ENCODE measurements around the gene SUN2. TPM values are rescaled to one million over a fixed set of nuclear protein-coding genes. Genes with fewer than 3 reads are reported as not detected.
A peak's percentile ranks its signal among the peaks of the same experiment; 100 is the strongest.

Gene SUN2
- total and polyA plus RNA-seq, 5 donors from 2014 or later, result 260 to 454 (median 331) TPM

DNA sequence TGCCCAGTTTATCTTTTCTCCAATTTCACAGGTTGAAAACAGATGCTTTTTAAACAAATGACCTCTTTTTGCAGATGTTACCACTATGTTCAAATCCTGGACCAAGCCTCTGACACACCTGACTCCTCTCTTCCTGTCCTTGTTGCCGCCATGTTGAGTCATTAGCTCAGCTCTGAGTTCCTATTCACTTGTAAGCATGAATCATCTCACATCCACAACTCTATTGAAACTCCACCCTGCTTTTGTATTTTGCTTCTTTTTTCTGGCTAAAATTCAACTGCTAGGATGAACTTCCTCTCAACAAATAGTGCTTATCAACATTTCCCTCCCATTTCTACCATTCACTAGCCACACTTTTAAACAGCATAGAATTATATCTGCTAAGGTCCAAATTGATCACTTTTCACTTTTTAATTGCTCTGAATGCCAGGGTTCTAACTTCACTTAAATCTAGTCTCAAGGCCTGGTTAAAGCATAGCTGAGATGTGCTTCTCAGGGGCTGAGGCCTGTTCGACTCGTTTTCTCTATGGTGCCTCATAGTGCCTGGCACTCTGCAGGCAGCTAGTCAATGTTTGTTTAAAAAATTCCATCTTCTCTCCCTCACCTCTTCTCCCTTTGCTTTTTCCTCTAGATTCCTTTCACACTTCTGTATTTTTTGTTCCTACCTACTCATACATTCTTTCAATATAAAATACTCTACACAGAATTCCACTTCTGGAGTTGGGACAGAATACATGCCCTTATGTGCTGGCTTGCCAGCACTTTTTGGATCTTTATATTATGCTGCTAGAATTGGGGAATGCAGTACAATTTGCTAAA, 59.0 kb downstream of the SUN2 start:
- DNase-seq (peak in 1 of 3 donors; percentile 81), ATAC-seq (ENCODE audit: low read depth in 2 of 2) (peak; percentile 48 to 51)
- peak overlapping the region; percentile 82 for H3K4me3 ChIP-seq (ENCODE audit: low read depth, low read length)
- H3K36me3 ChIP-seq (ENCODE audit: control insufficient read depth, insufficient read depth, low read length), result peaks cover 2% of the 10 kb centered on the region
- peaks cover 4% of the 10 kb centered on the region for H3K27me3 Mint-ChIP-seq
- H3K9me3 Mint-ChIP-seq, result no peaks in the 10 kb centered on the region
- H3K27ac Mint-ChIP-seq, result peak overlapping the region; percentile 87 to 97 (median 89)
- H3K4me1 Mint-ChIP-seq, result peaks cover 39 to 74% (median 55%) of the 10 kb centered on the region in 4 donors
- H3K9me3 ChIP-seq (ENCODE audit: control insufficient read depth in 2 of 2, low read length in 2 of 2), result no peaks in the 10 kb centered on the region
- no peaks in the 10 kb centered on the region for H3K27me3 ChIP-seq (ENCODE audit: control insufficient read depth, insufficient read depth, low read length)
- peak overlapping the region; percentile 23 to 95 (median 94) for H3K4me3 Mint-ChIP-seq
- peaks cover 58% of the 10 kb centered on the region for H3K4me1 ChIP-seq (ENCODE audit: control insufficient read depth, insufficient read depth, low read length, poor library complexity, severe bottlenecking)
- peak overlapping the region; percentile 62 for H3K27ac ChIP-seq (ENCODE audit: insufficient read depth, low read length, poor library complexity, severe bottlenecking)
- H3K36me3 Mint-ChIP-seq, result peaks cover 19% of the 10 kb centered on the region

DNA sequence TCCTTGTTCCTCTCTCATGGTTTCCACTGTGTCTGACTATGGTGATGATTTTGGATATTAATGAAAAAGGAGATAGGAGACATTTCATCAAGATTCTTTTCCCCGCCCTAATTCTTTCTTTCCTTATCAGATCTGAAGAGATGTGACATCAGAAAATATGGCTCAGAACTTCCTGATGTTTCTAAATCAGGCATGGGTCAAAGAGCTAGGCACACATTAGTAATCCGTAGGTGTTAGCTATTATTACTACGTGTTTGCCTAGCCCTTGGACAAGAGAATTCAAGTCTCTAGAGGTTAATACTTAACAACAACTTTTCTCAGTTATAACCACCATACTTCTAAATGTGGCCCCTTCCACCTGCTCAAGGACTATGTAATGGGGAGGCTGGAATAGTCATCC, 60.9 kb downstream of the SUN2 start:
- peak overlapping the region; percentile 1 to 79 (median 72) for H3K27ac Mint-ChIP-seq
- no peaks in the 10 kb centered on the region for H3K9me3 Mint-ChIP-seq
- H3K27me3 Mint-ChIP-seq, result no peaks in the 10 kb centered on the region
- Histone ChIP-seq H3K27ac (ENCODE audit: insufficient read depth, low read length, poor library complexity, severe bottlenecking) (peak overlapping the region; percentile 36), H3K4me1 (ENCODE audit: control insufficient read depth, insufficient read depth, low read length, poor library complexity, severe bottlenecking) (peaks cover 44% of the 10 kb centered on the region), H3K36me3 (ENCODE audit: control insufficient read depth, insufficient read depth, low read length) (peaks cover 7% of the 10 kb centered on the region), H3K9me3 (ENCODE audit: control insufficient read depth in 2 of 2, low read length in 2 of 2) (no peaks in the 10 kb centered on the region), H3K27me3 (ENCODE audit: control insufficient read depth, insufficient read depth, low read length) (no peaks in the 10 kb centered on the region), H3K4me3 (ENCODE audit: low read depth, low read length) (peak overlapping the region; percentile 4)
- no peak for DNase-seq
- no peak overlapping the region for H3K4me3 Mint-ChIP-seq
- peaks cover 46 to 68% (median 54%) of the 10 kb centered on the region in 4 donors for H3K4me1 Mint-ChIP-seq
- H3K36me3 Mint-ChIP-seq, result peaks cover 26% of the 10 kb centered on the region
- no peak for ATAC-seq (ENCODE audit: low read depth in 2 of 2)

DNA sequence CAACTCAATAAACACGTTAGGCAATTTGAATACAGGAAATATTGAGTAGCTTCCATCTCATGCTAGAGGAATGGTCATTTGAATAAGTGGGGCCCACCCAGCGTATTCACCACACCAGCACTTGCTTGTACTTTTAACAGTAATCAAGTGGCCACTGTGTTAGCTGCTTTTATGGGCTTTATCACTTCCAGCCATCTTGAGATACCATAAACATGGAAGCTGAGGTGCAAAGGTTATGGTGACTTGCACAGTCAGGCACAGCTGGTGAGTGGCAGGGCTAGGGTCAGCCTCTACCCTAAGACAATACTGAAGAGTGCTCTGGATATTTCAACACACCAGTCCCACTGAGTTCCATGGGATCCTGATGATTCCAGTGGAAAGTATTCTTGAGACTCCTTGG, 61.7 kb downstream of the SUN2 start:
- peaks cover 26% of the 10 kb centered on the region for H3K36me3 Mint-ChIP-seq
- peak overlapping the region in 1 of 3 donors; percentile 4 for H3K27ac Mint-ChIP-seq
- ATAC-seq (ENCODE audit: low read depth in 2 of 2) (no peak), DNase-seq (no peak)
- Histone ChIP-seq H3K36me3 (ENCODE audit: control insufficient read depth, insufficient read depth, low read length) (peaks cover 8% of the 10 kb centered on the region), H3K4me3 (ENCODE audit: low read depth, low read length) (no peak overlapping the region), H3K4me1 (ENCODE audit: control insufficient read depth, insufficient read depth, low read length, poor library complexity, severe bottlenecking) (peaks cover 35% of the 10 kb centered on the region), H3K27ac (ENCODE audit: insufficient read depth, low read length, poor library complexity, severe bottlenecking) (no peak overlapping the region), H3K9me3 (ENCODE audit: control insufficient read depth in 2 of 2, low read length in 2 of 2) (no peaks in the 10 kb centered on the region), H3K27me3 (ENCODE audit: control insufficient read depth, insufficient read depth, low read length) (no peaks in the 10 kb centered on the region)
- H3K27me3 Mint-ChIP-seq, result no peaks in the 10 kb centered on the region
- peaks cover 38 to 59% (median 49%) of the 10 kb centered on the region in 4 donors for H3K4me1 Mint-ChIP-seq
- no peaks in the 10 kb centered on the region for H3K9me3 Mint-ChIP-seq
- H3K4me3 Mint-ChIP-seq, result no peak overlapping the region

DNA sequence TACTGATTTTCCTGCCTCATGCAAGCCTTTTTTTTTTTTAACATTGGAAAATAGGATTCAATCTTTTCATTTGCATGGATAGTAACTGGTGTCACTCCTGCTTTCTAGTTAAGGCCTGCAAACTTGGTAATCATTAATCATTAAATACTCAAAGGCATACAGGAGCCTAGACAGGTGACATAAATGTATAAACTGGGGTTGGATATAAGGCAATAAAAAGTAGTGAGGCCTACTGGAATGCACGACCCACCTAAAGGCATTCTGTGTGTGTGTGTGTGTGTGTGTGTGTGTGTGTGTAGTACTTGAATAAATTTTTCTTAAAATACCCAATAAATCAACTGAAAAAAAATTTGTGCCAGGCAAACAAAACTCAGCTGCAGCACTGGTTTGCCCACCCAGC, 66.1 kb downstream of the SUN2 start:
- no peak for ATAC-seq (ENCODE audit: low read depth in 2 of 2)
- H3K27ac ChIP-seq (ENCODE audit: insufficient read depth, low read length, poor library complexity, severe bottlenecking), result no peak overlapping the region
- Mint-ChIP-seq H3K9me3 (no peaks in the 10 kb centered on the region), H3K27me3 (no peaks in the 10 kb centered on the region), H3K36me3 (peaks cover 30% of the 10 kb centered on the region), H3K4me3 (no peak overlapping the region), H3K27ac (no peak overlapping the region), H3K4me1 (peaks cover 10 to 23% (median 18%) of the 10 kb centered on the region in 4 donors)
- no peak overlapping the region for H3K4me3 ChIP-seq (ENCODE audit: low read depth, low read length)
- peaks cover 46% of the 10 kb centered on the region for H3K36me3 ChIP-seq (ENCODE audit: control insufficient read depth, insufficient read depth, low read length)
- no peaks in the 10 kb centered on the region for H3K9me3 ChIP-seq (ENCODE audit: control insufficient read depth in 2 of 2, low read length in 2 of 2)
- H3K27me3 ChIP-seq (ENCODE audit: control insufficient read depth, insufficient read depth, low read length), result no peaks in the 10 kb centered on the region
- DNase-seq, result no peak
- no peaks in the 10 kb centered on the region for H3K4me1 ChIP-seq (ENCODE audit: control insufficient read depth, insufficient read depth, low read length, poor library complexity, severe bottlenecking)

DNA sequence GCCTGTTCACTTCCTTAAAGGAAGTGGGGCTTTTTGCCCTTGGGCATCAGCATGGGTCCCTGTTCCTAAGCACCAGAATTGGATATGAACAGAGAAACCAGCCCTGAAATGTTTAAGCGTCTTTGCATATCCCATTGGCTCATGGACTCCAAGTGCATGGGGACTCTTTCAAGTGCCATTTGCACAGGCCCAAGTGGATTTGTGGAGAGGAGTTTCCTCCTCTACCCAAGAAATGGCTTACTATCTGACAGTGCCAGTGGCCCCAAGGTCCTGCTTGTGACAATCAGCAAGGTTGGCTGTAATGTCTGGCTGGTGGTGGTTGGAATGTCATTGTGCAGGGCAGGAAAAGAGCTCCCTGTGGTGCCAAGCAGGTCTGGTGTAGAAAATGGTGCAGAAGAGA, 70.0 kb downstream of the SUN2 start:
- no peak for ATAC-seq (ENCODE audit: low read depth in 2 of 2)

DNA sequence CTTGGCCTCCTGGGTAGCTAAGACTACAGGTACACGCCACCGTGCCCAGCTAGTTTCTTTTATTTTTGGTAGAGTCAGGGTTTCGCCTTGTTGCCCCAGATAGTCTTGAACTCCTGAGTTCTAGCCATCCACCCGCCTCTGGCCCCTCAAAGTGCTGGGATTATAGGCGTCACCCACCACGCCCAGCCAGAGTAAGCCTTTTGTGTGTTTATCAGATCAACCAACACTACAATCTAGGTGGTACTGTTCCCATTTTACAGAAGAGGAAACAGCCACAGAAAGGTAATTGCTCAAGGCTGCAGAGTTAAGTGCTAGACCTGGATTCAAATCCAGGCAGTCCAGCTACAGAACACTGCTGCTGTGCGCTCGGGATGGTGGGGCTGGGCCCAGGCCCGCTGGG, 70.9 kb downstream of the SUN2 start:
- ATAC-seq (ENCODE audit: low read depth in 2 of 2), result no peak
- peaks cover 6 to 21% (median 15%) of the 10 kb centered on the region in 4 donors for H3K4me1 Mint-ChIP-seq
- peaks cover 17% of the 10 kb centered on the region for H3K4me1 ChIP-seq (ENCODE audit: control insufficient read depth, insufficient read depth, low read length, poor library complexity, severe bottlenecking)
- no peaks in the 10 kb centered on the region for H3K9me3 Mint-ChIP-seq
- H3K4me3 Mint-ChIP-seq, result no peak overlapping the region
- H3K27me3 Mint-ChIP-seq, result no peaks in the 10 kb centered on the region
- H3K27ac Mint-ChIP-seq, result no peak overlapping the region
- no peaks in the 10 kb centered on the region for H3K9me3 ChIP-seq (ENCODE audit: control insufficient read depth in 2 of 2, low read length in 2 of 2)
- peaks cover 18% of the 10 kb centered on the region for H3K36me3 Mint-ChIP-seq
- H3K27ac ChIP-seq (ENCODE audit: insufficient read depth, low read length, poor library complexity, severe bottlenecking), result no peak overlapping the region
- no peaks in the 10 kb centered on the region for H3K27me3 ChIP-seq (ENCODE audit: control insufficient read depth, insufficient read depth, low read length)
- H3K4me3 ChIP-seq (ENCODE audit: low read depth, low read length), result no peak overlapping the region
- DNase-seq, result no peak
- H3K36me3 ChIP-seq (ENCODE audit: control insufficient read depth, insufficient read depth, low read length), result peaks cover 53% of the 10 kb centered on the region

More for the DNA sequence above, 70.0 kb downstream of the SUN2 start:
- Histone ChIP-seq H3K4me1 (ENCODE audit: control insufficient read depth, insufficient read depth, low read length, poor library complexity, severe bottlenecking) (peaks cover 17% of the 10 kb centered on the region), H3K27ac (ENCODE audit: insufficient read depth, low read length, poor library complexity, severe bottlenecking) (no peak overlapping the region), H3K36me3 (ENCODE audit: control insufficient read depth, insufficient read depth, low read length) (peaks cover 53% of the 10 kb centered on the region), H3K27me3 (ENCODE audit: control insufficient read depth, insufficient read depth, low read length) (no peaks in the 10 kb centered on the region), H3K9me3 (ENCODE audit: control insufficient read depth in 2 of 2, low read length in 2 of 2) (no peaks in the 10 kb centered on the region), H3K4me3 (ENCODE audit: low read depth, low read length) (no peak overlapping the region)
- Mint-ChIP-seq H3K4me1 (peaks cover 6 to 21% (median 16%) of the 10 kb centered on the region in 4 donors), H3K9me3 (no peaks in the 10 kb centered on the region), H3K4me3 (no peak overlapping the region), H3K36me3 (peaks cover 18% of the 10 kb centered on the region), H3K27ac (no peak overlapping the region), H3K27me3 (no peaks in the 10 kb centered on the region)
- no peak for DNase-seq

Other genes with a start within 250 kb of the SUN2 start
- gene DDX17, start 249.7 kb downstream of the SUN2 start, total RNA-seq, result 658 TPM
- 10 to 100 TPM; 36.5 to 45.7 (median 41.3) TPM for gene DDX17, start 249.7 kb downstream of the SUN2 start, polyA plus RNA-seq
- gene DMC1, start 185.8 kb downstream of the SUN2 start, total RNA-seq, result not detected
- under 1 TPM in 3 of 4 donors, not detected in 1; 0.34 to 0.83 (median 0.47) TPM for gene DMC1, start 185.8 kb downstream of the SUN2 start, polyA plus RNA-seq
- not detected for gene FAM227A, start 99.6 kb downstream of the SUN2 start, total RNA-seq
- gene FAM227A, start 99.6 kb downstream of the SUN2 start, polyA plus RNA-seq, result not detected
- gene CBY1, start 99.4 kb downstream of the SUN2 start, total RNA-seq, result 13.7 TPM
- 10 to 100 TPM in 1 of 4 donors, 1 to 10 TPM in 3; 5.0 to 11.2 (median 8.1) TPM for gene CBY1, start 99.4 kb downstream of the SUN2 start, polyA plus RNA-seq
- 58.4 TPM for gene TOMM22, start 74.0 kb downstream of the SUN2 start, total RNA-seq
- gene TOMM22, start 74.0 kb downstream of the SUN2 start, polyA plus RNA-seq, result 10 to 100 TPM; 61.6 to 72.7 (median 65.7) TPM
- 205 TPM for gene JOSD1, start 55.1 kb downstream of the SUN2 start, total RNA-seq
- gene JOSD1, start 55.1 kb downstream of the SUN2 start, polyA plus RNA-seq, result 10 to 100 TPM in 2 of 4 donors, 1 to 10 TPM in 2; 8.7 to 12.5 (median 10.2) TPM
- gene GTPBP1, start 50.1 kb downstream of the SUN2 start, total RNA-seq, result 285 TPM
- 10 to 100 TPM; 25.4 to 29.7 (median 25.7) TPM for gene GTPBP1, start 50.1 kb downstream of the SUN2 start, polyA plus RNA-seq
- 6.3 TPM for gene DNAL4, start 38.1 kb upstream of the SUN2 start, total RNA-seq
- 10 to 100 TPM in 2 of 4 donors, 1 to 10 TPM in 2; 9.3 to 10.9 (median 10.0) TPM for gene DNAL4, start 38.1 kb upstream of the SUN2 start, polyA plus RNA-seq
- 1.3 TPM for gene NPTXR, start 88.0 kb upstream of the SUN2 start, total RNA-seq
- gene NPTXR, start 88.0 kb upstream of the SUN2 start, polyA plus RNA-seq, result under 1 TPM in 3 of 4 donors, not detected in 1; 0.32 to 0.65 (median 0.35) TPM
- 47.2 TPM for gene CBX6, start 116.2 kb upstream of the SUN2 start, total RNA-seq
- 1 to 10 TPM; 4.1 to 5.7 (median 5.4) TPM for gene CBX6, start 116.2 kb upstream of the SUN2 start, polyA plus RNA-seq
- gene APOBEC3A, start 201.6 kb upstream of the SUN2 start, total RNA-seq, result not detected
- under 1 TPM in 1 of 4 donors, not detected in 3; 0.29 TPM for gene APOBEC3A, start 201.6 kb upstream of the SUN2 start, polyA plus RNA-seq
- gene APOBEC3B, start 226.3 kb upstream of the SUN2 start, total RNA-seq, result 2.1 TPM
- gene APOBEC3B, start 226.3 kb upstream of the SUN2 start, polyA plus RNA-seq, result 1 to 10 TPM in 2 of 4 donors, under 1 TPM in 2; 0.17 to 1.4 (median 1.1) TPM